Epithelial cell of esophagus (primary cell): Measurements from ENCODE around the gene TANGO2.

Experiments
- DNase-seq: peaks from one replicate; pipeline ENCODE4 v3.0.0; 2010; ENCODE audit warnings: low read depth
- H3K4me3 ChIP-seq: 2 replicates; pipeline ENCODE4 v1.5.1; 2011; ENCODE audit warnings: mild to moderate bottlenecking, low read length, control low read depth
- TF ChIP-seq, protein P1 (sequence below): IDR thresholded peaks from 2 replicates; pipeline ENCODE4 v1.5.1; 2011; ENCODE audit warnings: low read depth, mild to moderate bottlenecking, low read length, control low read depth, inconsistent platforms; ENCODE audit not compliant: insufficient read depth; ENCODE audit errors: missing control alignments

The TANGO2 gene

DNA sequence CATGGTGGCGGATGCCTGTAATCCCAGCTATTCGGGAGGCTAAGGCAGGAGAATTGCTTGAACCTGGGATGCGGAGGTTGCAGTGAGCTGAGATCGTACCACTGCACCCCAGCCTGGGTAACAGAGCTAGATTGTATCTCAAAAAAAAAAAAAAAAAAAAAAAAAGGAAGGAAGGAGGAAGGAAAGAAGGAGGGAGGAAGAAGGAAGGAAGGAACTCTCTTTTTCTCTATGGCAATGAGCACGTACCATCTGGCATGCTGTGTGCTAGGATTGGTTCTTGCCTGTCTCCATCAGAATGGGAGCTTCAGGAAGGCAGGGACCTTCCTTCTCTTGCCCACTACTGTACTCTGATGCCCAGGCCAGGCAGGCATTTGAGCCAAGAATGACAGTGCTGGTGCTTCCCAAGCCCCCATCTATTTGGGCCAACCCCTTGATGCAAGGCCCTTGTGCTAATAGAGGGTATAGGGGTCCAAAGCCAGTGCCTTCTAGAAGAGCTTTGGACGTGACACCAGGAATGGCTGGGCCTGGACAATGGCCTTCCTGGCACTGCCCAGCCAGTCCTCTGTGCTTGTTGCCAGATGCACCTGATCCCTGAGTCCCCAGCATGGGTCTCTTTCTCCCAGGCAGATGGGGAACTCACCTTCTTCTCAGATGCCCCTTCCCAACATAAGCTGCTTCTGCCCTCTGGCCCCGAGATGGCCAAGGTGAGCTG, 48.6 kb downstream of the TANGO2 start:
- H3K4me3 ChIP-seq = no peak overlapping the region
- DNase-seq = no peak
- TF ChIP-seq, protein P1, sequence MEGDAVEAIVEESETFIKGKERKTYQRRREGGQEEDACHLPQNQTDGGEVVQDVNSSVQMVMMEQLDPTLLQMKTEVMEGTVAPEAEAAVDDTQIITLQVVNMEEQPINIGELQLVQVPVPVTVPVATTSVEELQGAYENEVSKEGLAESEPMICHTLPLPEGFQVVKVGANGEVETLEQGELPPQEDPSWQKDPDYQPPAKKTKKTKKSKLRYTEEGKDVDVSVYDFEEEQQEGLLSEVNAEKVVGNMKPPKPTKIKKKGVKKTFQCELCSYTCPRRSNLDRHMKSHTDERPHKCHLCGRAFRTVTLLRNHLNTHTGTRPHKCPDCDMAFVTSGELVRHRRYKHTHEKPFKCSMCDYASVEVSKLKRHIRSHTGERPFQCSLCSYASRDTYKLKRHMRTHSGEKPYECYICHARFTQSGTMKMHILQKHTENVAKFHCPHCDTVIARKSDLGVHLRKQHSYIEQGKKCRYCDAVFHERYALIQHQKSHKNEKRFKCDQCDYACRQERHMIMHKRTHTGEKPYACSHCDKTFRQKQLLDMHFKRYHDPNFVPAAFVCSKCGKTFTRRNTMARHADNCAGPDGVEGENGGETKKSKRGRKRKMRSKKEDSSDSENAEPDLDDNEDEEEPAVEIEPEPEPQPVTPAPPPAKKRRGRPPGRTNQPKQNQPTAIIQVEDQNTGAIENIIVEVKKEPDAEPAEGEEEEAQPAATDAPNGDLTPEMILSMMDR = no peak

DNA sequence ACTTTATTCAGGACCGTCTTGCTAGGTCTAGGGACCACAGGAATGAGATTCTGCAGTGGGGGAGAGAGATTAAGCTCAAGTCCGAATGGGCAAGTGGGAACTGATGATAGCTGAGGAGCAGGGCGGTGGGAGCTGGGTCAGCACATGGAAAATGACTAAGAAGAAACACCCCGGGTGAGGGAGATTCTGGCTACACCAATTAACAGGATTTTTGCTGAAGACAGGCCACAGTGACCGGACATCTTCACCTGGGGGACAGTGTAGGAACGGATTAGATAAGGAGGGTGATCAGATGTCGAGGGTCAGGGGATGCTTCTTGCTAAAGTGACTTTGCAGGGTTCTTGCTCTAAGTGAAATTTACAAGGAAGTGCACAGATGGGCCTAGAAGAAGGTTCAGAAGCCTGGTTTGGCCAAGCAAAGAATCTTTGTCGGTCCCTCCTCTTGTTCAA, 50.6 kb downstream of the TANGO2 start:
- no peak overlapping the region for H3K4me3 ChIP-seq
- TF ChIP-seq, protein P1 = no peak
- no peak for DNase-seq

DNA sequence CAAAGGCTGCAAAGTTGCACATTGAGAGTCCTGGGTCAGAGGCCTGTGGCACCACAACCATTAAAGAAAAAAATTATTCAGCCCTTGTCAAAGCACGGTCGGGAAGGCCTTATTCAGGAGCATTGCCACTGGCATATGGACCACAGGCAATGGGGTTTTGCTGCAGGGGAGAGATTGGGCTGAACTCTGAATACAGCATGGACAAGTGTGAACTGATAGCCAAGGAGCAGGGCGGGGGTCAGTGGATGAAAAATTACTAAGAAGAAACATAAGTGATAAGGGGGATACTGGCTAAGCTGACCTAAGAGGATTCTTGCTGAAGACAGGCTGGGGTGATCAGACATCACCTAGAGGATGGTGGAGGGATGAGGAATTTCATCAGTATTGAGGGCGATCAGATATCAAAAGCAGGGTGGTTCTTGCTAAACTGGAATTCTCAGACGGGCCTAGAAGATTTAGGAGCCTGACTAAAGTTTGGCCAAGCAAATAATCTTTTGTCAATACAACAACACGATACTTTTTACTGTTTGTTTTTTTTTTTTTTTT, 55.8 kb downstream of the TANGO2 start:
- no peak overlapping the region for H3K4me3 ChIP-seq
- TF ChIP-seq, protein P1 = no peak
- no peak for DNase-seq

DNA sequence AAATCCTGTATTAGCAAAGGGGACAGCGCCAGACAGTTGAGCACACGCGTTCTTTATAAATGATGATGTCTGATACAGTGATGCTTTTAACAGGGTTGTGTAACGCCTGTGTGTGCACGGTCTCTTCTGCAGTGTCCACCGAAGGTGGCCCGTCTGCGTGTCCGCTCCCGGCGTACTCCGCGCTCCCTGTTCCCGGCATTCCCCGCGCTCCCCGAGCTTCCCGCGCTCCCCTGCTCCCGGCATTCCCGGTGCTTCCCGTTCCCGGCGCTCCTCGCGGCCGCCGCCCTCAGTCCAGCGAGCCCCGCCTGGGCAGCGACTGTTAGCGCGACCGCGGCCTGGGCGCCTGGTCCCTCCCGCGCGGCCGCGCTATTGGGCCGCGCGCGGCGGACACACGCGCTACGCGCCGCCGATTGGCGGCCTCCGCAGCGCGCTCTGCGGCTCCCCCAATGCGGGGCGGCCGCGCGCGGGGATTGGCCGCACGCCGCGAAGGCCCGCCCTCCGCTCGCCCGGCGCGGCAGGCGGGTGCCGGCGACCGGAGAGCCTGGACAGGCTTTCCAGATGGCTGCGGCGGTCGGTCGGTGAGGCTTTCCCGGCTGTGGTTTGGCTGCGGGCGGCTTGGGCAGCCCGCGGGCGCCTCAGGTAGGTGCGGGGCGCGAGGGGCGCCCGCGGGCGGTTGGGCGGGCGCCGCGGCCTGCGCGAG, 59.0 kb downstream of the TANGO2 start, which contains the start of gene DGCR8:
DGCR8 (plus strand) TSS at position 497 of the 700 bp plus-strand sequence. CDS start 5,723 bp downstream, outside the sequence.
- DNase-seq = peak; percentile 94
- TF ChIP-seq, protein P1 = no peak
- H3K4me3 ChIP-seq = peak within 1 kb of the TSS; percentile 75

DNA sequence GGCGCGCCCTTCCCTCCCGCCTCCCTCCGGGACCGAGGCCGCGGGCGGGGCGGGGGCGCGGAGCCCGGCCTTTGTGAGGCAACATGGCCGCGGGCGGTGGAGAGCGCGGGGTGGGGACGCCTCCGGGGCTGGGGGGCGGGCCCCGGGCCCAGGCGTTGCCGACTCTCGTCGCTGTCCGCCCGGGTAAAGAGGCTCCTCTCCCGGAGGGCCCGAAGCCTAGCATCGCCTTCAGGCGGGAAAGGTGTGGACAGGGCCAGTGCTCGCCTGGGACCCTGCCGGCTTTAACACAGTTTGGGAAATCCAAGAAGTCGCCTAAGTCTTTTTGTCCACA, 59.5 kb downstream of the TANGO2 start:
- TF ChIP-seq, protein P1 = no peak
- DNase-seq = peak; percentile 52
- H3K4me3 ChIP-seq = peak overlapping the region; percentile 75

DNA sequence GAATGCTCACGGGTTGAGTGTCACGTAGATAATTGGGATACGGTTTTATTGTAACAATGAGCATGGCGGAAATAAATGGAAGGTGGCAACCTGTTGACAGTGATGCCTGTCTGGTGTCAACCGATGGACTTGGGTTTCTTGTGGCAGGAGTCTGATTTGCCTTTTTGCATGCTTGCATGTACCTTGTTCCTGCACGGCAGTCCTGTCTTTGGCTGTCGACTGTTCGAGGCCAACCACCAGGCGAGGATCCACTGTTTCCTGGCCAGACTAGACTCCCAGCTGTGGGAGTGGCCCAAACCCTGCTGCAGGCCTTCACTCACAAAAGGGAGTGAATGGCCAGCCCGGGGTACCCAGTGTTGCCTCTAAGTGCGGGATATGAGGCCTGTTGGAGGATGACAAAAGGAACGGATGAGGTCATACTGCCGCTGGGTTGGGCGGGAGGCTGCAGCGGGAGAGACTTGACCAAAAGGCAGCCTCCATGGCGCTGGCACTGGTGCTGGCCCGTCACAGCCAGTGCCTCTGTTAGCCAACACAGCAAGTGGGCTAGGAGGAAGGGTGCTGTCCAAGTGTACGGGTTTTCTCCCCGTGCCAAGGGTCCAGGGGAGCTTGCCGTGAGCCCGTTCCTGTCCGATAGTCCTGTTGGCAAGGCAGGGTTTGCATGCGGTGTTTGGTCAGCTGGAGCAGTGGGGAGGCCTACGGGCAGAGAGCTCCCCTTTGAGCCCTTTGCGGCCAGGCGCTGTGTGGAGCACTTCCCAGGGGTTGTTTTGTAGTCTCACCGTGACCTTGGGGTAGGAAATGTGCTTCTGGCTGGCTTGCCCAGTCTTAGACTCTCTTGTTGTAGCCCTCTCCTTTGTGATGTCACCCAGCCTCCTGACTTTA, 60.1 kb downstream of the TANGO2 start:
- peak; percentile 76 for DNase-seq
- H3K4me3 ChIP-seq = peak overlapping the region; percentile 75
- TF ChIP-seq, protein P1 = no peak
